ENCODE results near the gene FNDC5.
A peak's percentile ranks its signal among the peaks of the same experiment; 100 is the strongest.

- TF ChIP-seq CTCF (conservative IDR thresholded peaks at IDR 0.05) (peak; percentile 83), ZFX (IDR thresholded peaks at IDR 0.05) (no peak)
These were observed 15.5 kb upstream of the FNDC5 start, which contains the start of gene HPCA for GRCh38 chr1:32886004-32886827.
